Kidney epithelial cell (primary cell): Measurements from ENCODE around the gene SKAP1. TPM values are rescaled to one million over a fixed set of nuclear protein-coding genes. Genes with fewer than 3 reads are reported as not detected.
"Not testable (repeated sequence)": the region's sequence is repeated elsewhere in the genome, so short reads cannot be mapped to it uniquely, and the experiment has no call there.

Experiments
- DNase-seq: peaks from one replicate; pipeline ENCODE4 v3.0.0-alpha.2; 2010; ENCODE audit warnings: low read depth
- H3K27me3 ChIP-seq: 2 replicates; pipeline ENCODE4 v1.6.0; 2011; ENCODE audit warnings: low read length; ENCODE audit not compliant: control insufficient read depth, insufficient read depth
- H3K36me3 ChIP-seq: 2 replicates; pipeline ENCODE4 v1.5.1; 2011; ENCODE audit warnings: low read length; ENCODE audit not compliant: control insufficient read depth, insufficient read depth
- H3K4me3 ChIP-seq: 2 replicates; pipeline ENCODE4 v1.5.1; 2011; ENCODE audit warnings: low read depth, mild to moderate bottlenecking, control low read depth, low read length
- CTCF ChIP-seq: IDR thresholded peaks from 2 replicates; pipeline ENCODE4 v1.5.1; 2011; ENCODE audit warnings: mild to moderate bottlenecking, moderate library complexity, low read length, control low read depth, inconsistent platforms; ENCODE audit not compliant: insufficient read depth, poor library complexity, severe bottlenecking
- total RNA-seq: library from RNA; depleted of rRNA; stranded (reverse); fragments of >200 nt; gene quantifications from 2 replicates; pipeline ENCODE4 v1.2.3, GENCODE V29; 2015

SKAP1 gene
- total RNA-seq, 1 donor from 2014 or later = 5.6 TPM

GRCh38 chr17:48351911-48352332 is 78.1 kb downstream of the SKAP1 start:
- DNase-seq = no peak
- TF ChIP-seq CTCF = peak; percentile 47
- Histone ChIP-seq H3K36me3 (no peaks in the 10 kb centered on the region), H3K27me3 (no peaks in the 10 kb centered on the region), H3K4me3 (no peak overlapping the region)

- DNase-seq = no peak
- H3K27me3 ChIP-seq = no peaks in the 10 kb centered on the region
- TF ChIP-seq CTCF = no peak
- H3K36me3 ChIP-seq = no peaks in the 10 kb centered on the region
- H3K4me3 ChIP-seq = no peak overlapping the region
Measured at GRCh38 chr17:48348352-48348751, 81.7 kb downstream of the SKAP1 start.

- Histone ChIP-seq H3K27me3 (no peaks in the 10 kb centered on the region), H3K4me3 (no peak overlapping the region), H3K36me3 (no peaks in the 10 kb centered on the region)
- no peak for TF ChIP-seq CTCF
- DNase-seq = no peak
Measured at GRCh38 chr17:48347177-48347576, 82.8 kb downstream of the SKAP1 start.

- Histone ChIP-seq H3K36me3 (no peaks in the 10 kb centered on the region), H3K27me3 (no peaks in the 10 kb centered on the region), H3K4me3 (no peak overlapping the region)
- no peak for DNase-seq
- no peak for TF ChIP-seq CTCF
Measured at GRCh38 chr17:48344251-48344650, 85.8 kb downstream of the SKAP1 start.

- H3K4me3 ChIP-seq = no peak overlapping the region
- no peak for TF ChIP-seq CTCF
- H3K36me3 ChIP-seq = no peaks in the 10 kb centered on the region
- DNase-seq = no peak
- no peaks in the 10 kb centered on the region for H3K27me3 ChIP-seq
Measured at GRCh38 chr17:48340916-48341315, 89.1 kb downstream of the SKAP1 start.

- no peaks in the 10 kb centered on the region for H3K27me3 ChIP-seq
- no peak for TF ChIP-seq CTCF
Measured at GRCh38 chr17:48338720-48339119, 91.3 kb downstream of the SKAP1 start.

GRCh38 chr17:48337903-48338302 is 92.1 kb downstream of the SKAP1 start:
- H3K27me3 ChIP-seq = not testable (repeated sequence)

More at GRCh38 chr17:48338720-48339119, 91.3 kb downstream of the SKAP1 start:
- H3K4me3 ChIP-seq = no peak overlapping the region
- no peaks in the 10 kb centered on the region for H3K36me3 ChIP-seq
- DNase-seq = no peak

More at GRCh38 chr17:48337903-48338302, 92.1 kb downstream of the SKAP1 start:
- DNase-seq, H3K36me3 ChIP-seq, H3K4me3 ChIP-seq: not testable (repeated sequence)
